ENCODE data around the gene SLC6A18. TPM values are rescaled to one million over a fixed set of nuclear protein-coding genes. Genes with fewer than 3 reads are reported as not detected.

Gene SLC6A18
- total and polyA plus RNA-seq, 9 of the 15 experiments (the other 6 are each of a cell fraction or from before 2014, with no cell fraction given) = not detected

DNA sequence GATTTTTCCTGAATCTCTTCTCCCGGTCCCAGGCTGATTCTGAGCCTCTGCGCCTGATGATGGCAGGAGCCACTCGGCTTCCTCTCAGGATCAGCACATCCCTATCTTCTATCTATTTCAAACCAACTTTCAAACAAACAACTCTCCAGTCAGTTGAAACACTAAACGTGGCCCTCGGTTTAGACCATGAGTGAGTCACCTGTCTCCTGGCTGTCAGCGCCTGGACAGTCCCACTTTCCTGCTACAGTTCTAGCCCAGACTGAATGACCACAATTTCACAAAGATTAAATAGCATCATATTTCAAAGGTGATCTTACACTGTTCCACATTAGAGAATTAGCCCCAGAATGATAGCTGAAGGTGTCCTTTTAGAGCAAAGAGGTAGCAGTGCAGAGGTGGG lies 17.6 kb upstream of the SLC6A18 start (continued):
- TF ChIP-seq CBFA2T3 (IDR thresholded peaks at IDR 0.05) (no peak), JUND (IDR thresholded peaks at IDR 0.05; ENCODE audit: borderline replicate concordance, low read depth, low read length) (peak; percentile 62; the same call in 1 of the 2 replicates), JUND (tag; IDR thresholded peaks at IDR 0.05; ENCODE audit: borderline replicate concordance, low read depth, low read length) (peak; percentile 44; the same call in 1 of the 3 replicates), MEIS2 (IDR thresholded peaks at IDR 0.05; ENCODE audit: partially characterized antibody) (peak; percentile 52), E2F8 (IDR thresholded peaks at IDR 0.05; ENCODE audit: low read depth, partially characterized antibody) (no peak), SMAD3 (CRISPR knock-in tag; conservative IDR thresholded peaks at IDR 0.05) (no peak), SNRNP70 (optimal IDR thresholded peaks at IDR 0.05; ENCODE audit: low read depth, low read length) (no peak), NFATC3 (IDR thresholded peaks at IDR 0.05) (no peak), NFE2L1 (tag; IDR thresholded peaks at IDR 0.05; ENCODE audit: borderline replicate concordance, low read depth) (no peak)
- TF ChIP-seq, protein P1, sequence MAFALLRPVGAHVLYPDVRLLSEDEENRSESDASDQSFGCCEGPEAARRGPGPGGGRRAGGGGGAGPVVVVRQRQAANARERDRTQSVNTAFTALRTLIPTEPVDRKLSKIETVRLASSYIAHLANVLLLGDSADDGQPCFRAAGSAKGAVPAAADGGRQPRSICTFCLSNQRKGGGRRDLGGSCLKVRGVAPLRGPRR (CRISPR knock-in tag; IDR thresholded peaks at IDR 0.05) = no peak

Measured in K562 (cell line).